ENCODE data around the gene CYTL1.
"Not testable (repeated sequence)": the region's sequence is repeated elsewhere in the genome, so short reads cannot be mapped to it uniquely, and the experiment has no call there.

Gene CYTL1

GRCh38 chr4:5019274-5019673, at the start of gene CYTL1:
TSS of gene CYTL1 (minus strand) at chr4:5019458. CDS start at chr4:5019445, 13 bp downstream.
- DNase-seq (ENCODE audit: low read depth) = no peak

- DNase-seq (ENCODE audit: low read depth) = no peak
Observed at GRCh38 chr4:5067908-5068307, 48.6 kb upstream of the CYTL1 start.

- not testable (repeated sequence) for DNase-seq (ENCODE audit: low read depth)
Observed at GRCh38 chr4:5066968-5067367, 47.7 kb upstream of the CYTL1 start.

GRCh38 chr4:5066101-5066500, 46.8 kb upstream of the CYTL1 start:
- no peak for DNase-seq (ENCODE audit: low read depth)

GRCh38 chr4:5055411-5055810, 36.2 kb upstream of the CYTL1 start:
- DNase-seq (ENCODE audit: low read depth) = no peak

GRCh38 chr4:5054532-5054931, 35.3 kb upstream of the CYTL1 start:
- DNase-seq (ENCODE audit: low read depth) = no peak

GRCh38 chr4:5052726-5053425, 33.6 kb upstream of the CYTL1 start:
- DNase-seq (ENCODE audit: low read depth) = no peak

GRCh38 chr4:5052204-5052702, 33.0 kb upstream of the CYTL1 start:
- no peak for DNase-seq (ENCODE audit: low read depth)

- DNase-seq (ENCODE audit: low read depth) = no peak
Observed at GRCh38 chr4:5051278-5052203, 32.3 kb upstream of the CYTL1 start, which contains the start of gene STK32B. TSS of gene STK32B (plus strand) at chr4:5051480.

- DNase-seq (ENCODE audit: low read depth) = no peak
Observed at GRCh38 chr4:5050520-5051277, 31.4 kb upstream of the CYTL1 start.

GRCh38 chr4:5048721-5049120, 29.5 kb upstream of the CYTL1 start:
- DNase-seq (ENCODE audit: low read depth) = no peak

GRCh38 chr4:5045097-5045496, 25.8 kb upstream of the CYTL1 start:
- DNase-seq (ENCODE audit: low read depth) = no peak

GRCh38 chr4:5044341-5044740, 25.1 kb upstream of the CYTL1 start:
- DNase-seq (ENCODE audit: low read depth) = no peak

GRCh38 chr4:5043579-5043978, 24.3 kb upstream of the CYTL1 start:
- no peak for DNase-seq (ENCODE audit: low read depth)

- DNase-seq (ENCODE audit: low read depth) = no peak
Observed at GRCh38 chr4:5041699-5042098, 22.4 kb upstream of the CYTL1 start.

GRCh38 chr4:5040856-5041620, 21.8 kb upstream of the CYTL1 start:
- DNase-seq (ENCODE audit: low read depth) = no peak

- DNase-seq (ENCODE audit: low read depth) = no peak
Observed at GRCh38 chr4:5039800-5040199, 20.5 kb upstream of the CYTL1 start.

- DNase-seq (ENCODE audit: low read depth) = no peak
Observed at GRCh38 chr4:5037553-5038551, 18.6 kb upstream of the CYTL1 start.

- no peak for DNase-seq (ENCODE audit: low read depth)
Observed at GRCh38 chr4:5036239-5036638, 17.0 kb upstream of the CYTL1 start.

- DNase-seq (ENCODE audit: low read depth) = no peak
Observed at GRCh38 chr4:5034206-5034605, 14.9 kb upstream of the CYTL1 start.

All from activated T-cell treated with anti-CD3 and anti-CD28 coated beads for 1 hour (primary cell).